Neural cell (in vitro differentiated cells): ENCODE results near the gene DGKG. TPM values are rescaled to one million over a fixed set of nuclear protein-coding genes. Genes with fewer than 3 reads are reported as not detected.

Experiments
- H2AFZ ChIP-seq: fragments of 200-600, 300-800 bp; sonication (generic), shearing (Covaris generic); 2 replicates; pipeline ENCODE4 v1.6.0; 2014; ENCODE audit warnings: low read depth, mild to moderate bottlenecking, antibody characterized with exemption, low read length, moderate library complexity
- H3F3A ChIP-seq: fragments of 200-600 bp; shearing (Covaris generic); 2 replicates; pipeline ENCODE4 v1.6.1; 2016; ENCODE audit warnings: mild to moderate bottlenecking, moderate library complexity, mixed read lengths, antibody characterized with exemption, low read length; ENCODE audit not compliant: insufficient read depth, poor library complexity, severe bottlenecking
- H3K27ac ChIP-seq: fragments of 200-600, 300-800 bp; sonication (generic), shearing (Covaris generic); 2 replicates; pipeline ENCODE4 v1.5.1; 2014; ENCODE audit warnings: mild to moderate bottlenecking, low read length, moderate library complexity
- H3K27me3 ChIP-seq: fragments of 300-800, 200-600 bp; sonication (generic), shearing (Covaris generic); 2 replicates; pipeline ENCODE4 v1.6.0; 2014; ENCODE audit warnings: mild to moderate bottlenecking, low read depth, low read length, moderate library complexity; ENCODE audit not compliant: insufficient read depth
- H3K36me3 ChIP-seq: fragments of 300-800, 200-600 bp; sonication (generic), shearing (Covaris generic); 2 replicates; pipeline ENCODE4 v1.5.1; 2014; ENCODE audit warnings: mild to moderate bottlenecking, antibody characterized with exemption, low read length, moderate library complexity; ENCODE audit not compliant: insufficient read depth
- H3K4me2 ChIP-seq: fragments of 300-800, 200-600 bp; sonication (generic), shearing (Covaris generic); 2 replicates; pipeline ENCODE4 v1.6.0; 2014; ENCODE audit warnings: mild to moderate bottlenecking, low read length
- H3K4me3 ChIP-seq: fragments of 300-800, 200-600 bp; sonication (generic), shearing (Covaris generic); 2 replicates; pipeline ENCODE4 v1.5.1; 2014; ENCODE audit warnings: mild to moderate bottlenecking, low read length, moderate library complexity
- H3K79me2 ChIP-seq: fragments of 200-600 bp; shearing (Covaris generic); replicated peaks from 2 replicates; pipeline ENCODE4 v1.6.0; 2014; ENCODE audit warnings: mild to moderate bottlenecking, low read length, moderate library complexity; ENCODE audit not compliant: insufficient read depth
- H3K9ac ChIP-seq: fragments of 300-800, 200-600 bp; sonication (generic), shearing (Covaris generic); 2 replicates; pipeline ENCODE4 v1.6.1; 2016; ENCODE audit warnings: mild to moderate bottlenecking, low read length, mixed read lengths
- H3K9me2 ChIP-seq: fragments of 200-600 bp; shearing (Covaris generic); 2 replicates; pipeline ENCODE4 v1.6.1; 2016; ENCODE audit warnings: mild to moderate bottlenecking, low read length, mixed read lengths; ENCODE audit not compliant: insufficient read depth
- H3K9me3 ChIP-seq: fragments of 200-600, 300-800 bp; sonication (generic), shearing (Covaris generic); 2 replicates; pipeline ENCODE4 v1.6.1; 2016; ENCODE audit warnings: mild to moderate bottlenecking, mixed run types, low read length, moderate library complexity, mixed read lengths
- H4K20me1 ChIP-seq: fragments of 200-600 bp; shearing (Covaris generic); 2 replicates; pipeline ENCODE4 v1.6.1; 2016; ENCODE audit warnings: mild to moderate bottlenecking, mixed run types; ENCODE audit not compliant: insufficient read depth
- EP300 ChIP-seq: fragments of 450-650 bp; conservative IDR thresholded peaks from 2 replicates; pipeline ENCODE4 v1.6.1; 2014; ENCODE audit warnings: antibody characterized with exemption, mild to moderate bottlenecking, moderate library complexity; ENCODE audit not compliant: poor library complexity, severe bottlenecking
- EZH2 ChIP-seq: fragments of 200-600, 300-800 bp; shearing (Covaris generic), sonication (generic); IDR thresholded peaks from 2 replicates; pipeline ENCODE4 v1.6.1; 2014; ENCODE audit warnings: antibody characterized with exemption, low read length, borderline replicate concordance, mild to moderate bottlenecking; ENCODE audit not compliant: insufficient read depth, poor library complexity, severe bottlenecking
- MXI1 ChIP-seq: fragments of 450-650 bp; conservative IDR thresholded peaks from 2 replicates; pipeline ENCODE4 v1.6.1; 2014; ENCODE audit warnings: antibody characterized with exemption, mild to moderate bottlenecking; ENCODE audit not compliant: poor library complexity, severe bottlenecking
- POLR2AphosphoS5 ChIP-seq: IDR thresholded peaks from 2 replicates; pipeline ENCODE4 v1.6.1; 2012
- RAD21 ChIP-seq: fragments of 450-650 bp; conservative IDR thresholded peaks from 2 replicates; pipeline ENCODE4 v1.6.1; 2014; ENCODE audit warnings: antibody characterized with exemption, mild to moderate bottlenecking, moderate library complexity
- SMC3 ChIP-seq: fragments of 450-650 bp; conservative IDR thresholded peaks from 2 replicates; pipeline ENCODE4 v1.6.1; 2014; ENCODE audit warnings: antibody characterized with exemption, mild to moderate bottlenecking, moderate library complexity; ENCODE audit not compliant: poor library complexity
- TAF1 ChIP-seq: IDR thresholded peaks from 2 replicates; pipeline ENCODE4 v1.6.1; 2012; ENCODE audit warnings: low read depth
- polyA plus RNA-seq: library from polyadenylated mRNA; depleted of rRNA; stranded (reverse); fragments of >200 nt; gene quantifications from 2 replicates; pipeline ENCODE4 v1.2.3, GENCODE V29; 2014
- TF ChIP-seq, protein P1 (sequence below): IDR thresholded peaks from 2 replicates; pipeline ENCODE4 v1.6.1; 2012; ENCODE audit warnings: borderline replicate concordance
- TF ChIP-seq, protein P2 (sequence below): fragments of 450-650 bp; IDR thresholded peaks from 2 replicates; pipeline ENCODE4 v1.5.1; 2014; ENCODE audit warnings: antibody characterized with exemption, mild to moderate bottlenecking, moderate library complexity; ENCODE audit not compliant: poor library complexity, severe bottlenecking

The DGKG gene
- polyA plus RNA-seq, 1 donor from 2014 or later = not detected

DNA sequence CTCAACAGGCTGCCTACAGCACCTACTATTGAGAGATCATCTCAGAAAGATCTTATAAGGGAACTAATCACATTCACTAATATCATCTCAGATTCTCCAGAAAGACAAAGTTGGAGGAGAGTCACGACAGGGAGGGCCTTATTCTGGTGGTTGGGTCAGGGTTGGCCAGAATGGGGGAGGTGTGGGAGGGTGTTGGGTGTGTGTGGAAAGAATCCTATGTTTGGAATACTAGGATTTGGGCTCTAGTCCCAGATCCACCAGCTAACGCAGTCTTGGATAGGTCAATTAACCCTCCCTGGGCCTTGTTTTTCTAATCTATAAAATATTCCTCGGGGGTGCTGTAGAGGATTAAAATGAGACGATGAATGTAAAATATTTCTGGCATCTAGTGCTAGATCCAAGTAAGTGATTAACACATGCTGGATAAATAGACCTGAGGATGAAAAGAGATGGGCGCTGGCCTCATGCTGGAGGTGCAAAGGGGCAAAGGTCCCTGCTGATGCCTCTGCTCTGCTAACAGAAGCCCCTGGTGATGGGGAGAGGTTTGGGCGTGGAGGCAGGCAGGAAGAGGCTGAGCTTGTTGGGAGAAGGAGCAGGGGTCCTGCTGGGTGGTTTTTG, 185.6 kb downstream of the DGKG start:
- Histone ChIP-seq H3F3A (no peaks in the 10 kb centered on the region), H3K9me3 (no peaks in the 10 kb centered on the region), H3K79me2 (no peaks in the 10 kb centered on the region), H4K20me1 (no peaks in the 10 kb centered on the region), H3K27me3 (no peaks in the 10 kb centered on the region), H3K36me3 (no peaks in the 10 kb centered on the region), H3K9ac (no peak overlapping the region), H3K27ac (no peak overlapping the region), H3K4me2 (no peak overlapping the region), H3K9me2 (no peaks in the 10 kb centered on the region), H2AFZ (no peak overlapping the region), H3K4me3 (no peak overlapping the region)
- TF ChIP-seq RAD21 = no peak
- TF ChIP-seq, protein P1, sequence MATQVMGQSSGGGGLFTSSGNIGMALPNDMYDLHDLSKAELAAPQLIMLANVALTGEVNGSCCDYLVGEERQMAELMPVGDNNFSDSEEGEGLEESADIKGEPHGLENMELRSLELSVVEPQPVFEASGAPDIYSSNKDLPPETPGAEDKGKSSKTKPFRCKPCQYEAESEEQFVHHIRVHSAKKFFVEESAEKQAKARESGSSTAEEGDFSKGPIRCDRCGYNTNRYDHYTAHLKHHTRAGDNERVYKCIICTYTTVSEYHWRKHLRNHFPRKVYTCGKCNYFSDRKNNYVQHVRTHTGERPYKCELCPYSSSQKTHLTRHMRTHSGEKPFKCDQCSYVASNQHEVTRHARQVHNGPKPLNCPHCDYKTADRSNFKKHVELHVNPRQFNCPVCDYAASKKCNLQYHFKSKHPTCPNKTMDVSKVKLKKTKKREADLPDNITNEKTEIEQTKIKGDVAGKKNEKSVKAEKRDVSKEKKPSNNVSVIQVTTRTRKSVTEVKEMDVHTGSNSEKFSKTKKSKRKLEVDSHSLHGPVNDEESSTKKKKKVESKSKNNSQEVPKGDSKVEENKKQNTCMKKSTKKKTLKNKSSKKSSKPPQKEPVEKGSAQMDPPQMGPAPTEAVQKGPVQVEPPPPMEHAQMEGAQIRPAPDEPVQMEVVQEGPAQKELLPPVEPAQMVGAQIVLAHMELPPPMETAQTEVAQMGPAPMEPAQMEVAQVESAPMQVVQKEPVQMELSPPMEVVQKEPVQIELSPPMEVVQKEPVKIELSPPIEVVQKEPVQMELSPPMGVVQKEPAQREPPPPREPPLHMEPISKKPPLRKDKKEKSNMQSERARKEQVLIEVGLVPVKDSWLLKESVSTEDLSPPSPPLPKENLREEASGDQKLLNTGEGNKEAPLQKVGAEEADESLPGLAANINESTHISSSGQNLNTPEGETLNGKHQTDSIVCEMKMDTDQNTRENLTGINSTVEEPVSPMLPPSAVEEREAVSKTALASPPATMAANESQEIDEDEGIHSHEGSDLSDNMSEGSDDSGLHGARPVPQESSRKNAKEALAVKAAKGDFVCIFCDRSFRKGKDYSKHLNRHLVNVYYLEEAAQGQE = no peak
- no peak for TF ChIP-seq MXI1
- TF ChIP-seq, protein P2, sequence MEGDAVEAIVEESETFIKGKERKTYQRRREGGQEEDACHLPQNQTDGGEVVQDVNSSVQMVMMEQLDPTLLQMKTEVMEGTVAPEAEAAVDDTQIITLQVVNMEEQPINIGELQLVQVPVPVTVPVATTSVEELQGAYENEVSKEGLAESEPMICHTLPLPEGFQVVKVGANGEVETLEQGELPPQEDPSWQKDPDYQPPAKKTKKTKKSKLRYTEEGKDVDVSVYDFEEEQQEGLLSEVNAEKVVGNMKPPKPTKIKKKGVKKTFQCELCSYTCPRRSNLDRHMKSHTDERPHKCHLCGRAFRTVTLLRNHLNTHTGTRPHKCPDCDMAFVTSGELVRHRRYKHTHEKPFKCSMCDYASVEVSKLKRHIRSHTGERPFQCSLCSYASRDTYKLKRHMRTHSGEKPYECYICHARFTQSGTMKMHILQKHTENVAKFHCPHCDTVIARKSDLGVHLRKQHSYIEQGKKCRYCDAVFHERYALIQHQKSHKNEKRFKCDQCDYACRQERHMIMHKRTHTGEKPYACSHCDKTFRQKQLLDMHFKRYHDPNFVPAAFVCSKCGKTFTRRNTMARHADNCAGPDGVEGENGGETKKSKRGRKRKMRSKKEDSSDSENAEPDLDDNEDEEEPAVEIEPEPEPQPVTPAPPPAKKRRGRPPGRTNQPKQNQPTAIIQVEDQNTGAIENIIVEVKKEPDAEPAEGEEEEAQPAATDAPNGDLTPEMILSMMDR = no peak
- TF ChIP-seq TAF1 = no peak
- no peak for TF ChIP-seq EZH2
- TF ChIP-seq SMC3 = no peak
- no peak for TF ChIP-seq POLR2AphosphoS5
- TF ChIP-seq EP300 = no peak

DNA sequence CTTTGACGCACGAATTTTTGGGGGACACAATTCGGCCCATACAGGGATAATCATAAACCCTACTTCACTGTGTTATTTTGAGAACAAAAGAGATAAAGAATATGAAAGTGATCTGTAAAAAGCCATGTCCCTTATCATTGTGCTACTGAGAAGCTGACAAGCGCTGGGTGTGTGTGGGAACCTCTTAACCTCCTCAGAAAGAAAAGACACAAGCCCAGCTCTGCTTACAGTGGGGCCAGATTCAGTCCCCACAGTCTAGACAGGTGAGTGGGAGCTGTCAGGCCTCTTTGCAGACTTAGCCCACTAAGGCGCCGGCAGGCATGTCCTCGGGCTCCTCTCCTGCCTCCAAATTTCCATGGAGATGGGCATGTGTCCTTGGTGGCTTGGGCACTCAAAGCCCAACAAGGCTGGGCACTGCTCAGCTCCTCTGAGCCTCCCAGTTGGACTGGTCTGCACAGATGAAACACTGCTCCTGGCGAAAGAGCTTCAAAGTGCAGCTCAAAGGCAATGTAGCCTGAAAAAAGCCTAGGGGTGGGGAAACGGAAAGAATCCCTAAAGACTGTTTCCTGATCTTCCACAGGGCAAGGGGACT, 188.7 kb downstream of the DGKG start:
- Histone ChIP-seq H3K79me2 (no peaks in the 10 kb centered on the region), H2AFZ (no peak overlapping the region), H3K9me2 (no peaks in the 10 kb centered on the region), H3K9ac (no peak overlapping the region), H3K27ac (no peak overlapping the region), H3K9me3 (no peaks in the 10 kb centered on the region), H4K20me1 (no peaks in the 10 kb centered on the region), H3K27me3 (no peaks in the 10 kb centered on the region), H3F3A (no peaks in the 10 kb centered on the region), H3K36me3 (no peaks in the 10 kb centered on the region), H3K4me2 (no peak overlapping the region), H3K4me3 (no peak overlapping the region)
- no peak for TF ChIP-seq RAD21
- no peak for TF ChIP-seq TAF1
- TF ChIP-seq EP300 = no peak
- TF ChIP-seq EZH2 = no peak
- TF ChIP-seq, protein P2 = no peak
- no peak for TF ChIP-seq SMC3
- TF ChIP-seq MXI1 = no peak
- TF ChIP-seq POLR2AphosphoS5 = no peak
- TF ChIP-seq, protein P1 = no peak
